Loucy (cell line): ENCODE measurements around the gene IDUA.

ENCODE experiments used
- H2AFZ ChIP-seq: fragments of 200-600 bp; sonication (generic); 2 replicates; pipeline ENCODE4 v1.6.0; 2016; ENCODE audit warnings: antibody characterized with exemption, mild to moderate bottlenecking, low read length, moderate library complexity
- H3F3A ChIP-seq: fragments of 200-600 bp; 2 replicates; pipeline ENCODE4 v1.6.0; 2016; ENCODE audit warnings: antibody characterized with exemption, low read depth, mild to moderate bottlenecking
- H3K27me3 ChIP-seq: fragments of 200-600 bp; sonication (generic); 2 replicates; pipeline ENCODE4 v1.6.1; 2014; ENCODE audit warnings: low read length, mild to moderate bottlenecking; ENCODE audit not compliant: insufficient read depth, poor library complexity, severe bottlenecking
- H3K36me3 ChIP-seq: fragments of 200-600 bp; sonication (generic); 2 replicates; pipeline ENCODE4 v1.6.1; 2016; ENCODE audit warnings: low read length; ENCODE audit not compliant: insufficient read depth
- H3K4me1 ChIP-seq: fragments of 200-600 bp; sonication (generic); 2 replicates; pipeline ENCODE4 v1.5.1; 2014; ENCODE audit warnings: low read length, mild to moderate bottlenecking; ENCODE audit not compliant: insufficient read depth, poor library complexity, severe bottlenecking
- H3K4me2 ChIP-seq: fragments of 200-600 bp; sonication (generic); 2 replicates; pipeline ENCODE4 v1.6.0; 2014; ENCODE audit warnings: antibody characterized with exemption, low read length, low read depth, mild to moderate bottlenecking; ENCODE audit not compliant: poor library complexity, severe bottlenecking
- H3K4me3 ChIP-seq: fragments of 200-600 bp; sonication (generic); 2 replicates; pipeline ENCODE4 v1.5.1; 2014; ENCODE audit warnings: low read length, mild to moderate bottlenecking, mixed read lengths; ENCODE audit not compliant: poor library complexity, severe bottlenecking
- H3K79me2 ChIP-seq: fragments of 200-600 bp; sonication (generic); 2 replicates; pipeline ENCODE4 v1.6.1; 2014; ENCODE audit warnings: low read length; ENCODE audit not compliant: insufficient read depth
- H3K9ac ChIP-seq: fragments of 200-600 bp; sonication (generic); 2 replicates; pipeline ENCODE4 v1.6.0; 2014; ENCODE audit warnings: mild to moderate bottlenecking, low read depth, low read length, moderate library complexity; ENCODE audit not compliant: poor library complexity, severe bottlenecking
- H3K9me2 ChIP-seq: fragments of 200-600 bp; sonication (generic); replicated peaks from 2 replicates; pipeline ENCODE4 v1.6.1; 2016; ENCODE audit warnings: low read depth, low read length, mixed read lengths
- H3K9me3 ChIP-seq: fragments of 200-600 bp; sonication (generic); 2 replicates; pipeline ENCODE4 v1.6.1; 2014; ENCODE audit warnings: mild to moderate bottlenecking, antibody characterized with exemption, low read length, low read depth; ENCODE audit not compliant: insufficient read depth
- H4K20me1 ChIP-seq: fragments of 200-600 bp; sonication (generic); 2 replicates; pipeline ENCODE4 v1.6.0; 2014; ENCODE audit warnings: antibody characterized with exemption, low read length, mild to moderate bottlenecking; ENCODE audit not compliant: insufficient read depth, poor library complexity, severe bottlenecking
- EZH2phosphoT487 ChIP-seq: fragments of 200-600 bp; IDR thresholded peaks from 2 replicates; pipeline ENCODE4 v1.6.1; 2018; ENCODE audit warnings: antibody characterized with exemption, mild to moderate bottlenecking, moderate library complexity, borderline replicate concordance
- TF ChIP-seq, protein P1 (sequence below): fragments of 200-600 bp; sonication (generic); conservative IDR thresholded peaks from 2 replicates; pipeline ENCODE4 v1.5.1; 2014; ENCODE audit warnings: mild to moderate bottlenecking, antibody characterized with exemption, low read length

Gene IDUA

GRCh38 chr4:948101-948935 is 38.5 kb upstream of the IDUA start:
- no peaks in the 10 kb centered on the region for H3K79me2 ChIP-seq
- TF ChIP-seq, protein P1, sequence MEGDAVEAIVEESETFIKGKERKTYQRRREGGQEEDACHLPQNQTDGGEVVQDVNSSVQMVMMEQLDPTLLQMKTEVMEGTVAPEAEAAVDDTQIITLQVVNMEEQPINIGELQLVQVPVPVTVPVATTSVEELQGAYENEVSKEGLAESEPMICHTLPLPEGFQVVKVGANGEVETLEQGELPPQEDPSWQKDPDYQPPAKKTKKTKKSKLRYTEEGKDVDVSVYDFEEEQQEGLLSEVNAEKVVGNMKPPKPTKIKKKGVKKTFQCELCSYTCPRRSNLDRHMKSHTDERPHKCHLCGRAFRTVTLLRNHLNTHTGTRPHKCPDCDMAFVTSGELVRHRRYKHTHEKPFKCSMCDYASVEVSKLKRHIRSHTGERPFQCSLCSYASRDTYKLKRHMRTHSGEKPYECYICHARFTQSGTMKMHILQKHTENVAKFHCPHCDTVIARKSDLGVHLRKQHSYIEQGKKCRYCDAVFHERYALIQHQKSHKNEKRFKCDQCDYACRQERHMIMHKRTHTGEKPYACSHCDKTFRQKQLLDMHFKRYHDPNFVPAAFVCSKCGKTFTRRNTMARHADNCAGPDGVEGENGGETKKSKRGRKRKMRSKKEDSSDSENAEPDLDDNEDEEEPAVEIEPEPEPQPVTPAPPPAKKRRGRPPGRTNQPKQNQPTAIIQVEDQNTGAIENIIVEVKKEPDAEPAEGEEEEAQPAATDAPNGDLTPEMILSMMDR, result no peak
- TF ChIP-seq EZH2phosphoT487, result no peak
- H3F3A ChIP-seq, result no peaks in the 10 kb centered on the region
- H2AFZ ChIP-seq, result no peak overlapping the region
- no peak overlapping the region for H3K4me2 ChIP-seq
- H3K9me3 ChIP-seq, result no peaks in the 10 kb centered on the region
- no peaks in the 10 kb centered on the region for H3K9me2 ChIP-seq
- no peaks in the 10 kb centered on the region for H3K27me3 ChIP-seq
- H3K4me1 ChIP-seq, result no peaks in the 10 kb centered on the region
- H3K9ac ChIP-seq, result no peak overlapping the region
- H3K4me3 ChIP-seq, result no peak overlapping the region
- no peaks in the 10 kb centered on the region for H3K36me3 ChIP-seq
- H4K20me1 ChIP-seq, result no peaks in the 10 kb centered on the region

GRCh38 chr4:948936-949300 is 37.9 kb upstream of the IDUA start:
- no peak overlapping the region for H2AFZ ChIP-seq
- H3F3A ChIP-seq, result no peaks in the 10 kb centered on the region
- no peak overlapping the region for H3K4me2 ChIP-seq
- no peaks in the 10 kb centered on the region for H3K9me3 ChIP-seq
- no peaks in the 10 kb centered on the region for H3K27me3 ChIP-seq
- TF ChIP-seq, protein P1, result no peak
- no peak for TF ChIP-seq EZH2phosphoT487
- H4K20me1 ChIP-seq, result no peaks in the 10 kb centered on the region
- no peaks in the 10 kb centered on the region for H3K79me2 ChIP-seq
- no peaks in the 10 kb centered on the region for H3K4me1 ChIP-seq
- H3K9ac ChIP-seq, result no peak overlapping the region
- H3K36me3 ChIP-seq, result no peaks in the 10 kb centered on the region
- H3K4me3 ChIP-seq, result no peak overlapping the region
- no peaks in the 10 kb centered on the region for H3K9me2 ChIP-seq

DNA sequence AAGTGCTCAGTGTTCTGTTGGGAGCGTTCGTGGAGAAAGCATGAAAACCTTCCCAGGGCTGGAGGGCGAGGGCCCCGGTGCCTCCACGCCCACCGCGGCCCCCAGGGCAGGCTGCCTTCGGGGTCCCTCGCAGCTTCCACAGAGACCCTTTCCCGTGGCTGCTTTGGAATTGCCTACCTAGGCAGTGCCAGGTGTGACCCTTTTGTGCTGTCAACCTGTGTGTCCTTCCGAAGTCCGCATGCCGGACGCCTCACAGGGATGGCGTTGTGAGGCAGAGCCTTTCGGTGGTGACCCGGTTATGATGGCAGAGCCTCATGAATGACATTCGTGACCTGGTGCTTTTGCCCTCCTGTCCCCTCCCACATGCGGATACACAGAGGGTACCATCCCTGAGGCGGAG is 37.2 kb upstream of the IDUA start:
- no peak overlapping the region for H2AFZ ChIP-seq
- H3K9ac ChIP-seq, result no peak overlapping the region
- no peaks in the 10 kb centered on the region for H3K27me3 ChIP-seq
- H3K4me3 ChIP-seq, result no peak overlapping the region
- no peaks in the 10 kb centered on the region for H4K20me1 ChIP-seq
- H3K9me3 ChIP-seq, result no peaks in the 10 kb centered on the region
- TF ChIP-seq EZH2phosphoT487, result no peak
- TF ChIP-seq, protein P1, result no peak
- no peaks in the 10 kb centered on the region for H3F3A ChIP-seq
- H3K4me1 ChIP-seq, result no peaks in the 10 kb centered on the region
- H3K79me2 ChIP-seq, result no peaks in the 10 kb centered on the region
- H3K4me2 ChIP-seq, result no peak overlapping the region
- no peaks in the 10 kb centered on the region for H3K36me3 ChIP-seq
- H3K9me2 ChIP-seq, result no peaks in the 10 kb centered on the region
